DND-41 (cell line): ENCODE results near the gene MBNL2.

Experiments
- CTCF ChIP-seq: IDR thresholded peaks from 2 replicates; pipeline ENCODE4 v1.5.1; 2012; ENCODE audit warnings: borderline replicate concordance, low read length, moderate library complexity, mild to moderate bottlenecking; ENCODE audit not compliant: poor library complexity, severe bottlenecking; ENCODE audit errors: extremely low read depth
- EZH2 ChIP-seq: IDR thresholded peaks from 3 replicates; pipeline ENCODE4 v1.6.1; 2012; ENCODE audit warnings: borderline replicate concordance, low read depth, mild to moderate bottlenecking, moderate library complexity, low read length, inconsistent platforms; ENCODE audit not compliant: severe bottlenecking

- TF ChIP-seq CTCF, result no peak
- no peak for TF ChIP-seq EZH2
Observed at GRCh38 chr13:97360610-97361009, 138.5 kb downstream of the MBNL2 start.
